ENCODE results near the gene RASA3. TPM values are rescaled to one million over a fixed set of nuclear protein-coding genes. Genes with fewer than 3 reads are reported as not detected.

Gene RASA3
- total RNA-seq, 1 experiment from 2014 or later = 18.6 TPM

GRCh38 chr13:114148521-114148855, 16.1 kb upstream of the RASA3 start:
- ATAC-seq = no peak
- no peaks in the 10 kb centered on the region for H3K36me3 ChIP-seq (ENCODE audit: control insufficient read depth in 1 of 2, insufficient read depth in 2 of 2, low read length in 2 of 2)
- H3K27me3 ChIP-seq (ENCODE audit: insufficient read depth, low read length) = no peaks in the 10 kb centered on the region

More at GRCh38 chr13:114148521-114148855, 16.1 kb upstream of the RASA3 start:
- Histone ChIP-seq H3K79me2 (ENCODE audit: insufficient read depth, low read length) (no peaks in the 10 kb centered on the region), H4K20me1 (ENCODE audit: insufficient read depth) (no peaks in the 10 kb centered on the region), H3K9me3 (ENCODE audit: control insufficient read depth in 1 of 2, insufficient read depth in 1 of 2, low read depth in 1 of 2, low read length in 2 of 2) (no peaks in the 10 kb centered on the region), H3K4me1 (ENCODE audit: control insufficient read depth in 1 of 2, insufficient read depth in 2 of 2, low read length in 2 of 2) (peaks cover 15 to 30% of the 10 kb centered on the region in 2 experiments), H3K4me2 (ENCODE audit: low read length) (no peak overlapping the region), H3K27ac (ENCODE audit: low read depth, low read length) (no peak overlapping the region), H3K4me3 (replicated peaks in 1 of 2; ENCODE audit: low read depth in 1 of 2, low read length in 2 of 2) (no peak overlapping the region), H2AFZ (ENCODE audit: low read depth, low read length, poor library complexity, severe bottlenecking) (no peak overlapping the region), H3K9ac (ENCODE audit: low read length) (no peak overlapping the region), H3K9me2 (ENCODE audit: insufficient read depth) (no peaks in the 10 kb centered on the region)
- TF ChIP-seq EZH2phosphoT487 (IDR thresholded peaks at IDR 0.05; ENCODE audit: borderline replicate concordance) (no peak), SP1 (IDR thresholded peaks at IDR 0.05; ENCODE audit: low read depth) (no peak), POLR2AphosphoS5 (IDR thresholded peaks at IDR 0.05; ENCODE audit: low read depth, low read length) (no peak), ZNF274 (IDR thresholded peaks at IDR 0.05; ENCODE audit: low read depth, low read length) (no peak), JUND (IDR thresholded peaks at IDR 0.05) (no peak), ZFX (IDR thresholded peaks at IDR 0.05) (no peak), MAX (IDR thresholded peaks at IDR 0.05) (no peak), FOSL1 (IDR thresholded peaks at IDR 0.05; ENCODE audit: low read depth) (no peak), CEBPB (IDR thresholded peaks at IDR 0.05; ENCODE audit: low read depth) (no peak), YY1 (IDR thresholded peaks at IDR 0.05; ENCODE audit: extremely low read depth, insufficient replicate concordance, low read depth, low read length) (no peak), ZBTB33 (IDR thresholded peaks at IDR 0.05; ENCODE audit: extremely low read depth, insufficient replicate concordance, low read length) (no peak)
- DNase-seq (ENCODE audit: low read depth, low spot score) = no peak
- RAD21 ChIA-PET (ENCODE audit: low non-redundant PET in 1 of 2, low total read pairs in 2 of 2, uncharacterized antibody in 2 of 2, unreplicated experiment in 2 of 2) = no interaction called here
- CTCF ChIA-PET = no interaction called here
- intact Hi-C loops (cut with micrococcal nuclease) = loop anchor here (10.0 kb wide), 1 partner anchor 194 kb away; no protein-coding TSS in a partner anchor
- POLR2A ChIA-PET = no interaction called here
- BruUV-seq (replicated peaks) = no TSS peak

Data from HCT116 (cell line).